ENCODE results near the gene TPM2. TPM values are rescaled to one million over a fixed set of nuclear protein-coding genes. Genes with fewer than 3 reads are reported as not detected.

Gene TPM2
- total and polyA plus RNA-seq, 10 of the 15 experiments (the other 5 are each of a cell fraction or from before 2014, with no cell fraction given) = 0.11 to 9.3 (median 1.1) TPM

DNA sequence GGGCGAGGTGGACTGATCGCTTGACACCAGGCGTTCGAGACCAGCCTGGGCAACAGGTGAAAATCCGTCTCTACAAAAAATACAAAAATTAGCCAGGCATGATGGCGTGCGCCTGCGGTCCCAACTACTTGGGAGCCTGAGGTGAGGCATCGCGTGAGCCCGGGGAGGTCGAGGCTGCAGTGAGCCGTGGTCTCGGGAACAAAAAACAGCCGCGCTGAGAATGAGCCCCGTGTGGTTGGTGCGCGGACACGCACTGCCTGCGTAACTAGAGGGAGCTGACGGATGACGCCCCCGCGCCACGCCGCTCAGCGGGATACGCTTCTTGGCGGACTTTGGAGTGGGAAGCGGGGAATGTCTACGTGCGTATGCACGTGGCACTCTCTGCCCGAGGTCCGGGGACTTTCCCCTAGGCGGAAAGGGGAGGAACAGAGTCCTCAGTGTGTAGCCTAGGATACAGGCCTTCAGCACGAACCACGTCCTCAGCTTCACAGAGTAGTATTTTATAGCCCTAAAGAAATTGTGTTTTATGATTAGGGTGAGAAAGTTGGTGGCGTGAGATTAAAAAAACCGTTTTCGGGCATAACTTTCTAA is 32.1 kb downstream of the TPM2 start, which contains the start of gene RMRP (continued):
- TF ChIP-seq SMAD5 (IDR thresholded peaks at IDR 0.05; ENCODE audit: low read depth) (no peak), CBX3 (IDR thresholded peaks at IDR 0.05; ENCODE audit: borderline replicate concordance, low read depth) (no peak), POLR2A (IDR thresholded peaks at IDR 0.05; ENCODE audit: low read depth, low read length) (no peak), JUNB (IDR thresholded peaks at IDR 0.05) (peak; percentile 6; the same call in 1 of the 2 replicates), CBFB (IDR thresholded peaks at IDR 0.05; ENCODE audit: low read depth) (peak; percentile 69), RCOR1 (conservative IDR thresholded peaks at IDR 0.05; ENCODE audit: low read depth, low read length) (peak; percentile 81; the same call in 1 of the 2 replicates), ZNF622 (IDR thresholded peaks at IDR 0.05) (no peak), EZH2 (IDR thresholded peaks at IDR 0.05; ENCODE audit: borderline replicate concordance, control insufficient read depth, low read depth, low read length) (no peak), CHD1 (IDR thresholded peaks at IDR 0.05; ENCODE audit: low read depth, low read length) (no peak), BHLHE40 (IDR thresholded peaks at IDR 0.05; ENCODE audit: borderline replicate concordance in 1 of 2, low read depth in 2 of 2, low read length in 1 of 2) (peak; percentile 97 to 99), HDAC2 (IDR thresholded peaks at IDR 0.05) (no peak), SMAD1 (IDR thresholded peaks at IDR 0.05; ENCODE audit: low read depth, partially characterized antibody) (no peak), ZNF687 (IDR thresholded peaks at IDR 0.05) (peak; percentile 99), CREB1 (IDR thresholded peaks at IDR 0.05; ENCODE audit: low read depth) (no peak), BACH1 (IDR thresholded peaks at IDR 0.05; ENCODE audit: borderline replicate concordance) (peak; percentile 91), MLLT1 (IDR thresholded peaks at IDR 0.05) (peak; percentile 87), ESRRA (IDR thresholded peaks at IDR 0.05; ENCODE audit: low read length) (no peak; the same call in 1 of the 2 replicates), ZNF217 (IDR thresholded peaks at IDR 0.05) (no peak; the same call in none of the 2 replicates), KLF5 (IDR thresholded peaks at IDR 0.05; ENCODE audit: partially characterized antibody) (peak; percentile 78), NR2C2 (IDR thresholded peaks at IDR 0.05; ENCODE audit: borderline replicate concordance, control insufficient read depth, insufficient read length, low read depth) (no peak), CHD2 (IDR thresholded peaks at IDR 0.05; ENCODE audit: borderline replicate concordance, low read depth, low read length) (peak; percentile 61; the same call in 1 of the 2 replicates), NR2C1 (IDR thresholded peaks at IDR 0.05) (no peak), RELA (IDR thresholded peaks at IDR 0.05; ENCODE audit: borderline replicate concordance, partially characterized antibody) (peak; percentile 98), NR2F1 (conservative IDR thresholded peaks at IDR 0.05) (peak; percentile 13; the same call in 1 of the 2 replicates), SMARCA5 (IDR thresholded peaks at IDR 0.05) (peak; percentile 94), POLR2AphosphoS2 (IDR thresholded peaks at IDR 0.05; ENCODE audit: low read depth, low read length) (no peak), POU2F2 (IDR thresholded peaks at IDR 0.05; ENCODE audit: borderline replicate concordance, low read depth, low read length) (no peak)
- TF ChIP-seq, protein P1, sequence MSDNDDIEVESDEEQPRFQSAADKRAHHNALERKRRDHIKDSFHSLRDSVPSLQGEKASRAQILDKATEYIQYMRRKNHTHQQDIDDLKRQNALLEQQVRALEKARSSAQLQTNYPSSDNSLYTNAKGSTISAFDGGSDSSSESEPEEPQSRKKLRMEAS (IDR thresholded peaks at IDR 0.05; ENCODE audit: low read depth, low read length) = peak; percentile 99
